Lower lobe of right lung (tissue), 2 donors: ENCODE results near the gene PDAP1. TPM values are rescaled to one million over a fixed set of nuclear protein-coding genes. Genes with fewer than 3 reads are reported as not detected.
"Not testable (repeated sequence)": the region's sequence is repeated elsewhere in the genome, so short reads cannot be mapped to it uniquely, and the experiment has no call there.

Experiments
- ATAC-seq, 2 donors: fragments of 200-7000 bp; cut with Tn5 transposase; one replicate each; pipeline ENCODE4 v1.9.1; 2020 to 2022; ENCODE audit warnings: mild to moderate bottlenecking in 2 of 2, moderate library complexity in 2 of 2
- DNase-seq: peaks from one replicate; pipeline ENCODE4 v3.0.0-alpha.2; 2020
- H3K27ac ChIP-seq: fragments of 200-600 bp; one replicate; pipeline ENCODE4 v1.8.0; 2022
- H3K27me3 ChIP-seq: fragments of 200-600 bp; one replicate; pipeline ENCODE4 v1.8.0; 2022; ENCODE audit warnings: low read depth
- H3K36me3 ChIP-seq: fragments of 200-600 bp; one replicate; pipeline ENCODE4 v1.8.0; 2022; ENCODE audit warnings: mild to moderate bottlenecking
- H3K4me1 ChIP-seq: fragments of 200-600 bp; one replicate; pipeline ENCODE4 v1.8.0; 2022
- H3K4me3 ChIP-seq: fragments of 200-600 bp; one replicate; pipeline ENCODE4 v1.8.0; 2022; ENCODE audit warnings: mild to moderate bottlenecking
- H3K9me3 ChIP-seq: fragments of 200-600 bp; one replicate; pipeline ENCODE4 v1.8.0; 2022
- CTCF ChIP-seq: fragments of 200-600 bp; IDR thresholded peaks from one replicate; pipeline ENCODE4 v1.8.0; 2022; ENCODE audit warnings: antibody characterized with exemption, mild to moderate bottlenecking
- intact Hi-C: fragments of 100-400 bp; cut with DNase I; formaldehyde crosslinking; loops from one replicate; pipeline ENCODE4 v1.11.0; 2022
- total RNA-seq: library from RNA; stranded (reverse); fragmentation: NEBNext Ultra II Directional; extraction: Animal tissue kit (Norgen Biotek cat#: 25700); gene quantifications from one replicate; pipeline ENCODE4 v1.2.1, GENCODE V29; 2021
- donor health status: DM: no; HTN: yes; CAD: no; lungs with severe emphysema.

The PDAP1 gene
- total RNA-seq, 1 donor from 2014 or later: 61.6 TPM

- Histone ChIP-seq H3K36me3 (peaks cover 73% of the 10 kb centered on the region), H3K27me3 (no peaks in the 10 kb centered on the region), H3K4me3 (no peak overlapping the region), H3K4me1 (peaks cover 13% of the 10 kb centered on the region), H3K9me3 (no peaks in the 10 kb centered on the region), H3K27ac (no peak overlapping the region)
- intact Hi-C loops: no loop called here
- DNase-seq: no peak
- no peak for TF ChIP-seq CTCF
- ATAC-seq: no peak
These were observed 37.7 kb upstream of the PDAP1 start for GRCh38 chr7:99446096-99446495.

GRCh38 chr7:99440195-99440594 is 31.8 kb upstream of the PDAP1 start:
- Histone ChIP-seq H3K4me1 (peaks cover 37% of the 10 kb centered on the region), H3K27me3 (no peaks in the 10 kb centered on the region), H3K4me3 (peak overlapping the region; percentile 95), H3K9me3 (no peaks in the 10 kb centered on the region), H3K27ac (no peak overlapping the region), H3K36me3 (peaks cover 16% of the 10 kb centered on the region)
- no peak for ATAC-seq
- no peak for TF ChIP-seq CTCF
- intact Hi-C loops: no loop called here
- no peak for DNase-seq

- TF ChIP-seq CTCF: no peak
- Histone ChIP-seq H3K4me1 (peaks cover 37% of the 10 kb centered on the region), H3K27ac (peak within 1 kb of the TSS; percentile 85), H3K4me3 (peak within 1 kb of the TSS; percentile 95), H3K27me3 (no peaks in the 10 kb centered on the region), H3K36me3 (peaks cover 20% of the 10 kb centered on the region), H3K9me3 (no peaks in the 10 kb centered on the region)
- ATAC-seq (peak; percentile 98 to 99), DNase-seq (peak; percentile 97)
- intact Hi-C loops: no loop called here
These were observed 30.4 kb upstream of the PDAP1 start, which contains the start of the genes CPSF4 and PTCD1 for GRCh38 chr7:99438573-99439480. CPSF4 (plus strand) TSS chr7:99438943; CDS start chr7:99439083, 140 bp downstream. PTCD1 (minus strand) TSS chr7:99438798; CDS start chr7:99435242, 3,556 bp downstream.

GRCh38 chr7:99437946-99438572 is 29.7 kb upstream of the PDAP1 start:
- Histone ChIP-seq H3K9me3 (no peaks in the 10 kb centered on the region), H3K4me1 (peaks cover 37% of the 10 kb centered on the region), H3K27ac (peak overlapping the region; percentile 85), H3K27me3 (no peaks in the 10 kb centered on the region), H3K36me3 (peaks cover 28% of the 10 kb centered on the region), H3K4me3 (peak overlapping the region; percentile 95)
- DNase-seq: no peak
- peak; percentile 30 to 41 for ATAC-seq
- no peak for TF ChIP-seq CTCF
- intact Hi-C loops: no loop called here

- DNase-seq: no peak
- Histone ChIP-seq H3K27ac (no peak overlapping the region), H3K36me3 (peaks cover 67% of the 10 kb centered on the region), H3K4me3 (no peak overlapping the region), H3K27me3 (no peaks in the 10 kb centered on the region), H3K4me1 (peaks cover 10% of the 10 kb centered on the region), H3K9me3 (no peaks in the 10 kb centered on the region)
- ATAC-seq: no peak
- intact Hi-C loops: no loop called here
- TF ChIP-seq CTCF: no peak
These were observed 24.8 kb upstream of the PDAP1 start for GRCh38 chr7:99433158-99433557.

GRCh38 chr7:99431756-99432540 is 23.6 kb upstream of the PDAP1 start:
- peaks cover 71% of the 10 kb centered on the region for H3K36me3 ChIP-seq
- intact Hi-C loops: not testable (repeated sequence)

More at GRCh38 chr7:99431756-99432540, 23.6 kb upstream of the PDAP1 start:
- not testable (repeated sequence) for H3K9me3 ChIP-seq, ATAC-seq, H3K4me1 ChIP-seq, H3K27me3 ChIP-seq, DNase-seq, H3K4me3 ChIP-seq, H3K27ac ChIP-seq
